GM12878 (cell line): ENCODE measurements around the gene XDH.

ENCODE experiments used
- EP300 ChIP-seq, 2 experiments: fragments of 150-350 bp in 1 of 2; IDR thresholded peaks; 2 replicates each; pipeline ENCODE4 v1.6.1; 2011 to 2012; ENCODE audit warnings: low read depth in 2 of 2, low read length in 2 of 2, borderline replicate concordance in 1 of 2, improper control_type of control experiment in 1 of 2, inconsistent platforms in 1 of 2; ENCODE audit not compliant: control insufficient read depth in 1 of 2
- STAT1 ChIP-seq: fragments of 450-650 bp; conservative IDR thresholded peaks from 2 replicates; pipeline ENCODE4 v1.6.1; 2014; ENCODE audit warnings: antibody characterized with exemption, mild to moderate bottlenecking
- ZNF274 ChIP-seq: IDR thresholded peaks from one replicate; pipeline ENCODE4 v1.8.0; 2011; ENCODE audit not compliant: insufficient read length, insufficient read depth
- TF ChIP-seq, protein P1 (sequence below): IDR thresholded peaks from 2 replicates; pipeline ENCODE4 v1.6.1; 2011; ENCODE audit warnings: mild to moderate bottlenecking, low read depth, low read length, moderate library complexity; ENCODE audit not compliant: insufficient replicate concordance

DNA sequence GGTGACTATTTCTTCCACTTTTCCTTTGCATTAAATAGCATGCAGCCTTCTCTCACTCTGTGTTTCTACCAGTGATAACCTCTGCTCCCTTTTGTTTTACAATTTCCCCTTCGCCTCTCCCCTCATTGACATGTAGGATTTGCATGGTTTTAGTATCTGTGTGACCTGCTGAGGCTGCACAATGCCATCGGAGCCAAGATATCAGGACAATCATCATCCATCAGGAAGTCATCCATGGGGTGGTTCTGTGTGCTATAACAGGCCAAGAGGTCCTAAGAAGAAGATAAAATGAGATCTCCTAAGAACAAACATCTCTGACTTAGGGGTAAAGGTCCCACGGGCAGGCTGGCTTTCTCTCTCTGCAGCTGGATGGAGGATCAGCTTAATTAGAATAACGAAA is 115.0 kb downstream of the XDH start:
- TF ChIP-seq ZNF274 (no peak), EP300 (IDR thresholded peaks at IDR 0.05; ENCODE audit: borderline replicate concordance in 1 of 2, control insufficient read depth in 1 of 2, low read depth in 2 of 2, low read length in 2 of 2) (no peak), STAT1 (no peak)
- TF ChIP-seq, protein P1, sequence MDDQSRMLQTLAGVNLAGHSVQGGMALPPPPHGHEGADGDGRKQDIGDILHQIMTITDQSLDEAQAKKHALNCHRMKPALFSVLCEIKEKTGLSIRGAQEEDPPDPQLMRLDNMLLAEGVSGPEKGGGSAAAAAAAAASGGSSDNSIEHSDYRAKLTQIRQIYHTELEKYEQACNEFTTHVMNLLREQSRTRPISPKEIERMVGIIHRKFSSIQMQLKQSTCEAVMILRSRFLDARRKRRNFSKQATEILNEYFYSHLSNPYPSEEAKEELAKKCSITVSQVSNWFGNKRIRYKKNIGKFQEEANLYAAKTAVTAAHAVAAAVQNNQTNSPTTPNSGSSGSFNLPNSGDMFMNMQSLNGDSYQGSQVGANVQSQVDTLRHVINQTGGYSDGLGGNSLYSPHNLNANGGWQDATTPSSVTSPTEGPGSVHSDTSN = no peak
